Measurements from ENCODE around the gene AGAP1. TPM values are rescaled to one million over a fixed set of nuclear protein-coding genes. Genes with fewer than 3 reads are reported as not detected.

AGAP1 gene
- total RNA-seq, 1 experiment from 2014 or later = 56.4 TPM

DNA sequence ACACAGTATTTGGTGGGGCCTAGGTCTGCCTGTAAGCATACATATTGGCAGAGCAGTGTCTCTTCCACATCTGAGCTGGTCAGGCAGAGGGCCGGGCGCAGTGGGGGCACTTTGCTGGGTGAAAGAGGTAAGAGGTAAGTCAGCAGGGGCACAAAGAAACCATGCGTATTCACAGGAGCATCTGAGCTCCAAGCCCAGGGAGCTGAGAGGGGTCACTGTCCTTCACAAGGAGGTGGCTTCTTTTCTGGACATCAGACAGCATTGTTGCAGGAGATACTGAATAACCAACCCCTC, 201.7 kb downstream of the AGAP1 start:
- no peak for DNase-seq
- Mint-ChIP-seq H3K4me3 (ENCODE audit: low read depth, unreplicated experiment) (no peak overlapping the region), H3K9me3 (ENCODE audit: low read depth, unreplicated experiment) (no peaks in the 10 kb centered on the region), H3K27me3 (ENCODE audit: unreplicated experiment) (no peaks in the 10 kb centered on the region), H3K4me1 (ENCODE audit: low read depth, unreplicated experiment) (peaks cover 17% of the 10 kb centered on the region), H3K27ac (ENCODE audit: unreplicated experiment) (no peak overlapping the region), H3K36me3 (ENCODE audit: insufficient read depth, unreplicated experiment) (no peaks in the 10 kb centered on the region)
- CTCF ChIA-PET = no interaction called here
- BruUV-seq (replicated peaks) = no TSS peak
- intact Hi-C loops (cut with micrococcal nuclease; ENCODE audit: unreplicated experiment) = no loop called here
- no peak for TF ChIP-seq CTCF (IDR thresholded peaks at IDR 0.05; ENCODE audit: unreplicated experiment)

- no peaks in the 10 kb centered on the region for H3K27me3 Mint-ChIP-seq (ENCODE audit: unreplicated experiment)
- intact Hi-C loops (cut with micrococcal nuclease; ENCODE audit: unreplicated experiment) = no loop called here
- H3K9me3 Mint-ChIP-seq (ENCODE audit: low read depth, unreplicated experiment) = no peaks in the 10 kb centered on the region
- TF ChIP-seq CTCF (IDR thresholded peaks at IDR 0.05; ENCODE audit: unreplicated experiment) = no peak
- no peak for DNase-seq
- H3K36me3 Mint-ChIP-seq (ENCODE audit: insufficient read depth, unreplicated experiment) = no peaks in the 10 kb centered on the region
- H3K4me1 Mint-ChIP-seq (ENCODE audit: low read depth, unreplicated experiment) = peaks cover 23% of the 10 kb centered on the region
- CTCF ChIA-PET = no interaction called here
- no TSS peak for BruUV-seq (replicated peaks)
- H3K27ac Mint-ChIP-seq (ENCODE audit: unreplicated experiment) = no peak overlapping the region
- no peak overlapping the region for H3K4me3 Mint-ChIP-seq (ENCODE audit: low read depth, unreplicated experiment)
Observed at GRCh38 chr2:235697041-235697440, 203.2 kb downstream of the AGAP1 start.

- no peak for DNase-seq
- Mint-ChIP-seq H3K27ac (ENCODE audit: unreplicated experiment) (no peak overlapping the region), H3K9me3 (ENCODE audit: low read depth, unreplicated experiment) (no peaks in the 10 kb centered on the region), H3K27me3 (ENCODE audit: unreplicated experiment) (no peaks in the 10 kb centered on the region), H3K4me1 (ENCODE audit: low read depth, unreplicated experiment) (peaks cover 33% of the 10 kb centered on the region), H3K4me3 (ENCODE audit: low read depth, unreplicated experiment) (no peak overlapping the region), H3K36me3 (ENCODE audit: insufficient read depth, unreplicated experiment) (no peaks in the 10 kb centered on the region)
- BruUV-seq (replicated peaks) = no TSS peak
- no peak for TF ChIP-seq CTCF (IDR thresholded peaks at IDR 0.05; ENCODE audit: unreplicated experiment)
- CTCF ChIA-PET = no interaction called here
- intact Hi-C loops (cut with micrococcal nuclease; ENCODE audit: unreplicated experiment) = no loop called here
Observed at GRCh38 chr2:235698028-235698427, 204.2 kb downstream of the AGAP1 start.

DNA sequence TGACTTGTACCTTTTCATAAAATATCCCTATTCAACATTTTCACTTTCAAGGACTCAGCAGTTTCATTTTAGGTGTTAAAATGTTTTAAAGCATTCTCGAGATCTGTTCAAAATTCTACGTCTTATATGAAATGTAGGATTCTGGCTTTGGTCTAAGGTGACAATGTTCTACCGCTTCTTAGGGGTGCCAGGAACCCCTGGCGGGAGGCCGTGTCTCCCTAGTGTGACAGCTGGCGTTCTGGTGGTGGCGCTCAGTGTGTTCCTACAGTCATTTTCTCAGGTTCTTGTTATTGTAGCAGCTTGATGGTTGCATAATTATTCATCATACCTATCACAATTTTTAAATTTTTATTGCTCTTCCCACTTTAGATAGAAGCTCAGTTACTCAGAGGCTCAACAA, 204.6 kb downstream of the AGAP1 start:
- CTCF ChIA-PET = no interaction called here
- no peak for DNase-seq
- Mint-ChIP-seq H3K9me3 (ENCODE audit: low read depth, unreplicated experiment) (no peaks in the 10 kb centered on the region), H3K4me1 (ENCODE audit: low read depth, unreplicated experiment) (peaks cover 36% of the 10 kb centered on the region), H3K4me3 (ENCODE audit: low read depth, unreplicated experiment) (no peak overlapping the region), H3K36me3 (ENCODE audit: insufficient read depth, unreplicated experiment) (no peaks in the 10 kb centered on the region), H3K27ac (ENCODE audit: unreplicated experiment) (no peak overlapping the region), H3K27me3 (ENCODE audit: unreplicated experiment) (no peaks in the 10 kb centered on the region)
- intact Hi-C loops (cut with micrococcal nuclease; ENCODE audit: unreplicated experiment) = no loop called here
- TF ChIP-seq CTCF (IDR thresholded peaks at IDR 0.05; ENCODE audit: unreplicated experiment) = no peak
- no TSS peak for BruUV-seq (replicated peaks)

- Mint-ChIP-seq H3K9me3 (ENCODE audit: low read depth, unreplicated experiment) (no peaks in the 10 kb centered on the region), H3K27ac (ENCODE audit: unreplicated experiment) (no peak overlapping the region), H3K4me3 (ENCODE audit: low read depth, unreplicated experiment) (no peak overlapping the region), H3K36me3 (ENCODE audit: insufficient read depth, unreplicated experiment) (no peaks in the 10 kb centered on the region), H3K27me3 (ENCODE audit: unreplicated experiment) (no peaks in the 10 kb centered on the region), H3K4me1 (ENCODE audit: low read depth, unreplicated experiment) (peaks cover 45% of the 10 kb centered on the region)
- CTCF ChIA-PET = interaction anchor here (0.6 to 0.7 kb wide), 2 partner anchors 28 to 183 kb away, joined by 3 to 6 read pairs; no protein-coding TSS in a partner anchor
- BruUV-seq (replicated peaks) = no TSS peak
- intact Hi-C loops (cut with micrococcal nuclease; ENCODE audit: unreplicated experiment) = no loop called here
- no peak for DNase-seq
- no peak for TF ChIP-seq CTCF (IDR thresholded peaks at IDR 0.05; ENCODE audit: unreplicated experiment)
Observed at GRCh38 chr2:235699576-235699975, 205.7 kb downstream of the AGAP1 start.

Data from Calu3 (cell line).